NCI-H82 treated with DMSO at 0.1 percent for 48 hours (cell line): ENCODE measurements around the gene WSB2.
A peak's percentile ranks its signal among the peaks of the same experiment; 100 is the strongest.
"Not testable (repeated sequence)": the region's sequence is repeated elsewhere in the genome, so short reads cannot be mapped to it uniquely, and the experiment has no call there.

Source experiments
- DNase-seq: peaks from one replicate; lab custom pipeline; 2025; ENCODE audit not compliant: unreplicated experiment; lab: John Stamatoyannopoulos, UW

The WSB2 gene

GRCh38 chr12:118061011-118061872 lies at the start of gene WSB2:
TSS of gene WSB2 (minus strand) at chr12:118061179. CDS start at chr12:118061048, 131 bp downstream.
- DNase-seq: no peak

GRCh38 chr12:118109088-118109487 lies 48.1 kb upstream of the WSB2 start:
- DNase-seq: no peak

- DNase-seq: no peak
Observed at GRCh38 chr12:118107694-118108093, 46.7 kb upstream of the WSB2 start.

GRCh38 chr12:118107011-118107410 lies 46.0 kb upstream of the WSB2 start:
- DNase-seq: no peak

GRCh38 chr12:118103601-118104382 lies 42.8 kb upstream of the WSB2 start, which contains the start of gene VSIG10:
TSS of gene VSIG10 (minus strand) at chr12:118104011. CDS start at chr12:118103671, 340 bp downstream.
- DNase-seq: peak; percentile 32

DNA sequence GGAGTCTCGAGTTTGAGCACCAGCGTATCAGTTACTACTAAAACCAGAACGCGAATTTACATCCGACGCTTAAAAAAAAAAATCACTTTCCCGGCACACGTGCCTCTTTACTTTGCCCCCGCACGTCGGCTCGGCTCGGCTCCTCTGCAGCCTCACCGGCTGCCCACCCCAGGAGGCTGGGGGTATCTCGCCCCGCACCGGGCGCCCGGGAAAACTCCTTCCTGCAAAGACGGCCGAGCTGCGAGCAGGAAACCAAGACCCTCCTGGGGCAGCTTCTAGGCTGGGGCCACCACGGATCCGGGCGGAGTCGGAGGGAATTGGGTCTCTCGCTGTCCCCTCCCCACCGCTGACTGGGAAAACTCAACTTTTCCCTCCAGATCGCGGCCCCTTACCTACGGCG lies 42.2 kb upstream of the WSB2 start:
- DNase-seq: no peak

- DNase-seq: no peak
Observed at GRCh38 chr12:118102609-118103008, 41.6 kb upstream of the WSB2 start.

- no peak for DNase-seq
Observed at GRCh38 chr12:118102070-118102469, 41.1 kb upstream of the WSB2 start.

- DNase-seq: no peak
Observed at GRCh38 chr12:118101051-118101450, 40.1 kb upstream of the WSB2 start.

GRCh38 chr12:118098911-118099671 lies 38.1 kb upstream of the WSB2 start:
- no peak for DNase-seq

GRCh38 chr12:118098401-118098800 lies 37.4 kb upstream of the WSB2 start:
- no peak for DNase-seq

- DNase-seq: no peak
Observed at GRCh38 chr12:118094039-118094438, 33.1 kb upstream of the WSB2 start.

DNA sequence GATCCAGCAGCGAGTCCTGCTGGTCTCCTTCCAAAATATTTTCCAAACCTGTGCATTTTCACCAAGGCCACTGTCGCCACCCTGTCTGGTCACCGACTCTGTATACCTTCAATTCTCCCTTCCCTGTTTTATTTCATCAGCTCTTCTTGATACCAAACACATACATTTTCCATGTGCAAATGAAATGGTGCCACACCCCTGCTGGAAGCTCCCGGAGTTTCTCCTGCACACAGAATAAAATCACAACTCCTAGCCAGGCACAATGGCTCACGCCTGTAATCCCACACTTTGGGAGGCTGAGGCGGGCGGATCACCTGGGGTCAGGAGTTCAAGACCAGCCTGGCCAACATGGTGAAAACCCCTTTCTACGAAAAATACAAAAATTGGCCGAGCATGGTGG lies 28.8 kb upstream of the WSB2 start:
- no peak for DNase-seq

- DNase-seq: no peak
Observed at GRCh38 chr12:118082161-118082560, 21.2 kb upstream of the WSB2 start.

DNA sequence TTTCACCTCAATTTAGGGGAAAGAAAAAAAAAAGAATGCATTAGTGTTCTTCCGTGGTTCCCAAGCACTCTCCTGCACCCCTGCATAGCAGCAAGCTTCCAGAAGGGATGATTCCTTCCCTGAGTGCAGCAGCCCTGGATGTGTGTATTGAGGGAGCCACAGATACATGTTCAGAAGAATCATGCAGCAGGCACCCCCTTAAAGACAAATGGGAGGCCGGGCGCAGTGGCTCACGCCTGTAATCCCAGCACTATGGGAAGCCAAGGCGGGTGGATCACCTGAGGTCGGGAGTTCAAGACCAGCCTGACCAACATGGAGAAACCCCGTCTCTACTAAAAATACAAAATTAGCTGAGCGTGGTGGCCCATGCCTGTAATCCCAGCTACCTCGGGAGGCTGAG lies 20.5 kb upstream of the WSB2 start:
- DNase-seq: not testable (repeated sequence)

DNA sequence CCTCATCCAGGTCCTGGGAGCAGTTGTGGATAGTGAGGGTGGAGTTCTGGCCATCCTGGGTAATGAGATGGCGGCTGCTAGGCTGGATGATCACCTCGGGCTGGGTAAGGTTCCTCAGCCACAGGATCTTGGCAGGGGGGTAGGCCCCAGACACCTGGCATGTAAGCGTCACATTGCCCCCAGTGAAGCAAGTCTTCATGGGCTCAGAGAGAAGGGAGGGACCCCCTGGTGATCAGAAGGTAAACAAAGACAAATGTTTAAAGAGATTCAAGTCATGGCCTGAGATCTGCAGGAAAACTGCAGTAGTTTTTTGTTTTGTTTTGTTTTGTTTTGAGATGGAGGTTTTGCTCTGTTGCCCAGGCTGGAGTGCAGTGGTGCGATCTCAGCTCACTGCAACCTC lies 12.8 kb upstream of the WSB2 start:
- DNase-seq: no peak

DNA sequence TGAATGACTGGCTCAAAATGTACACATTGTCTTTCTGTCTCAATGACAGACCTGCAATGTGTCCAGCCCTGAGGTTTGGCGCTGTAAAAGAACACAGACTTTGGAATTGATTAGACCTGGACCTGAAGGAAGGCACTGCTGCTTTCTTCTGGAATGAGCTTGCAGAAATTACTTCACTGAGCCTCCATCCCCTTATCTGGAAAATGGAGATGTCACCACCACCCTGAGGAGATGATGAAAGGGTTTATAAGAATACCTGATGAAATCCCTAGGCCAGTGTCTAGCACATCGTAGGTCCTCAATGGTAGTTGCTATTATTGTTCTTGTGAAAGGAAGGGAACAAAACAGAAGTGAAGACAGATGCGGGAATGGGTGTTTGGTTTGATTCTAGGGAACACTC lies 9.7 kb upstream of the WSB2 start:
- DNase-seq: no peak

DNA sequence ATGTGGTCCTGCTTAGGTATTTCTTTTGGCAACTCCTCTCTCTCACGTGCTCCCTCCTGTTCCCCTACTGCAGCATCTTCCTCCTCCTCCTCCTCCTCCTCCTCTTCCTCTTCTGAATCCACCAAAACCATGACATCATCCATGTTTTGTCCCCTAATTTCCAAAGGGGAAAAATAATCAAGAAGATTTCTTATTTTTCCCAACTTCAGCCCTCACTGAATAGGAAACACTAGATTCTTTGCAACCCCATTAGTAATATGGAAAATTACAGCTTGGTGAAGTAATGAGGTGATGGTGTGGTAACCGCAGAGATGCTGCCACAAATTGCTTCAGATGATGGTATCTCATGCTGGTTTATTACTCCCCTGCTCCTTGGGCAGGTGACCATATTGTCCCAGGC lies 7.5 kb upstream of the WSB2 start:
- no peak for DNase-seq

- no peak for DNase-seq
Observed at GRCh38 chr12:118065380-118065779, 4.4 kb upstream of the WSB2 start.

GRCh38 chr12:118064608-118065007 lies 3.6 kb upstream of the WSB2 start:
- peak; percentile 10 for DNase-seq
